ENCODE measurements around the gene PLXNA1.

DNA sequence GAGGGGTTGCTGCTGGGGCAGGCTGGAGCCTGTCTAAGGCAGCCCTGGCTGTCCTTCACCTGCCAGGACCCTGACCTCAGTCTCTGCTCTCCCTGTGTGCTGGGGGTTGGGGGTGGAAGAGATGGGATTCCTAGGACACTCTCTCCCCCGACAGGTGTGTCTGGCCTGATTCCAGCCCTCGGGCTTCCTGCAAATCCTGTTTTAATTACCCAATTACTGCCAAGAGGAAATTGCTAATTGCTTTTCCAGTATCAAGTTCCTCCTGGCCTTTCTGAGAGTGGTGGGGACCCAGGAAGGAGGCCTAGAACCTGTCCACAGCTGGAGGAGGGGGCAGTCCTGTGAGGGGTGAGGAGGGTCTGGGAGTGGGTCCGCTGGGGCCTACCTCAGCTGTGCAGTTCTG, 15.8 kb downstream of the PLXNA1 start:
- TF ChIP-seq, protein P1, sequence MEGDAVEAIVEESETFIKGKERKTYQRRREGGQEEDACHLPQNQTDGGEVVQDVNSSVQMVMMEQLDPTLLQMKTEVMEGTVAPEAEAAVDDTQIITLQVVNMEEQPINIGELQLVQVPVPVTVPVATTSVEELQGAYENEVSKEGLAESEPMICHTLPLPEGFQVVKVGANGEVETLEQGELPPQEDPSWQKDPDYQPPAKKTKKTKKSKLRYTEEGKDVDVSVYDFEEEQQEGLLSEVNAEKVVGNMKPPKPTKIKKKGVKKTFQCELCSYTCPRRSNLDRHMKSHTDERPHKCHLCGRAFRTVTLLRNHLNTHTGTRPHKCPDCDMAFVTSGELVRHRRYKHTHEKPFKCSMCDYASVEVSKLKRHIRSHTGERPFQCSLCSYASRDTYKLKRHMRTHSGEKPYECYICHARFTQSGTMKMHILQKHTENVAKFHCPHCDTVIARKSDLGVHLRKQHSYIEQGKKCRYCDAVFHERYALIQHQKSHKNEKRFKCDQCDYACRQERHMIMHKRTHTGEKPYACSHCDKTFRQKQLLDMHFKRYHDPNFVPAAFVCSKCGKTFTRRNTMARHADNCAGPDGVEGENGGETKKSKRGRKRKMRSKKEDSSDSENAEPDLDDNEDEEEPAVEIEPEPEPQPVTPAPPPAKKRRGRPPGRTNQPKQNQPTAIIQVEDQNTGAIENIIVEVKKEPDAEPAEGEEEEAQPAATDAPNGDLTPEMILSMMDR (IDR thresholded peaks at IDR 0.05) = no peak
- TF ChIP-seq ZFX (IDR thresholded peaks at IDR 0.05; ENCODE audit: borderline replicate concordance) = no peak

Measured in 22Rv1 (cell line).